GM23338 (cell line): ENCODE data around the gene FFAR3.

Experiments
- EZH2 ChIP-seq: fragments of 200-600 bp; sonication (generic); IDR thresholded peaks from one replicate; pipeline ENCODE4 v1.8.0; 2017; ENCODE audit warnings: antibody characterized with exemption, mild to moderate bottlenecking, low read depth; ENCODE audit not compliant: unreplicated experiment
- POLR2AphosphoS5 ChIP-seq: IDR thresholded peaks from 2 replicates; pipeline ENCODE4 v1.6.1; 2016; ENCODE audit warnings: antibody characterized with exemption, low read depth

DNA sequence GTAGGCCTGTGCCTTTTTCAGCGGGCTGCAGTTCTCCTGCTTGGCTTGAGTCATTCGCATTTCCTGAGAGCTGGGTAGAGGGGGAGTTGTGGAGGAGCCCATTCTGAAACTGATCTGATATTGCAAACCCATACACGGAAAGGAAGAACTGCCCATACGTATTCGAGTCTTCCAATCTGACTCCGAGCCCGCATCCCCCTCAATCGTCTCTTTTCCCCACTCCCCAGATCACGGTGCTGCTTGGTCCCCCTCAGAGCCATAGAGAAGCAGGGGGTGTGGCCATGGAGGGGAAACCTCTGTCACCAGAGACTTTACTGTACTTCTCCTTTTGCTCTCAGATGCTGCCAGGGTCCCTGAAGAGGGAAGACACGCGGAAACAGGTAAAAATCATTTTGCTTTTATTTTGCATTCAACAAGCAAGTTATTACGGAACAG lies 29.4 kb upstream of the FFAR3 start, which contains the start of gene CD22:
- TF ChIP-seq POLR2AphosphoS5 (no peak), EZH2 (no peak)
